Measurements from ENCODE around the gene KIRREL3. TPM values are rescaled to one million over a fixed set of nuclear protein-coding genes. Genes with fewer than 3 reads are reported as not detected.

The KIRREL3 gene
- total and polyA plus RNA-seq, 2 of the 8 experiments (the other 6 are each of a cell fraction or from before 2014, with no cell fraction given), result 0.29 to 0.32 TPM

- H4K8ac ChIP-seq (ENCODE audit: extremely low read depth, insufficient read depth, low read length), result peak overlapping the region; percentile 98
- no peaks in the 10 kb centered on the region for H3K79me2 ChIP-seq (ENCODE audit: control insufficient read depth in 1 of 2, insufficient read depth in 2 of 2, low read length in 2 of 2)
- peak overlapping the region in 1 of 2 experiments; percentile 57; a peak in 2 of 4 replicates for H3K4me2 ChIP-seq (ENCODE audit: insufficient read depth in 1 of 2, low read depth in 2 of 2, low read length in 2 of 2)
- peak; percentile 95 for FAIRE-seq
- ChIA-PET CTCF (ENCODE audit: partially characterized antibody) (interaction anchor here (0.6 to 4.2 kb wide), 79 partner anchors 9 to 593 kb away, joined by 3 to 57 read pairs (median 4); no protein-coding TSS in a partner anchor), POLR2A (ENCODE audit: partially characterized antibody) (interaction anchor here (0.9 to 2.3 kb wide), 8 partner anchors 9 to 42 kb away, joined by 3 to 6 read pairs (median 3); no protein-coding TSS in a partner anchor)
- H3K9me3 ChIP-seq (ENCODE audit: insufficient read depth in 2 of 2, low read depth in 1 of 2, low read length in 1 of 2), result no peaks in the 10 kb centered on the region
- no peak overlapping the region for H3K14ac ChIP-seq (ENCODE audit: insufficient read length)
- H4K5ac ChIP-seq (ENCODE audit: insufficient read length, low read depth, low read length), result peak overlapping the region; percentile 63
- H3K18ac ChIP-seq (ENCODE audit: extremely low read depth, low read length), result peak overlapping the region; percentile 79
- peak overlapping the region; percentile 72; the same call in 1 of the 2 replicates for H3K27ac ChIP-seq (ENCODE audit: low read depth, low read length)
- H2BK5ac ChIP-seq (ENCODE audit: low read depth, low read length), result no peak overlapping the region; the same call in 1 of the 2 replicates
- H3K4ac ChIP-seq (replicated peaks; ENCODE audit: insufficient read length, low read depth, low read length), result peak overlapping the region; percentile 47
- peak overlapping the region in 1 of 4 experiments; percentile 20; a peak in 1 of 8 replicates for H3K4me3 ChIP-seq (ENCODE audit: extremely low read depth in 1 of 4, insufficient read depth in 2 of 4, low read depth in 3 of 4, low read length in 4 of 4)
- H3K23me2 ChIP-seq (ENCODE audit: low read depth, low read length), result peaks cover 4% of the 10 kb centered on the region; the same call in 1 of the 2 replicates
- H2AFZ ChIP-seq (ENCODE audit: low read length), result peak overlapping the region; percentile 96
- H3K23ac ChIP-seq (ENCODE audit: insufficient read length), result no peak overlapping the region
- H3K9ac ChIP-seq (replicated peaks in 1 of 4; ENCODE audit: extremely low read depth in 1 of 4, low read depth in 3 of 4, low read length in 3 of 4), result peak overlapping the region in 3 of 4 experiments; percentile 8 to 64 (median 48); a peak in 3 of 7 replicates
- 32% methylated on average over 19 of the region's 19 CpGs; no CpG with 5 or more reads in 1 of the 2 experiments for WGBS, 2 experiments (ENCODE audit: extremely low coverage in 1 of 2, insufficient coverage in 1 of 2, insufficient read length in 1 of 2, insufficient replicate concordance in 2 of 2, low coverage in 1 of 2, low lambda C conversion rate in 2 of 2, missing lambda C conversion rate in 1 of 2)
- no peak overlapping the region for H2BK120ac ChIP-seq (replicated peaks; ENCODE audit: low read depth, low read length)
- no peaks in the 10 kb centered on the region for H3K79me1 ChIP-seq (ENCODE audit: low read depth, low read length)
- H2BK15ac ChIP-seq (ENCODE audit: low read length), result peak overlapping the region; percentile 97; the same call in 1 of the 2 replicates
- H2BK12ac ChIP-seq (ENCODE audit: low read depth, low read length), result no peak overlapping the region
- 0 out of 2 replicates have a peak overlapping the region, but pooled peaks have one; percentile 72 for H2BK20ac ChIP-seq (ENCODE audit: low read length)
- no peaks in the 10 kb centered on the region for H3K27me3 ChIP-seq (replicated peaks in 1 of 4; ENCODE audit: control insufficient read depth in 3 of 4, extremely low read depth in 1 of 4, insufficient read depth in 3 of 4, low read length in 3 of 4)
- H3K4me1 ChIP-seq (replicated peaks in 1 of 4; ENCODE audit: control insufficient read depth in 3 of 4, insufficient read depth in 4 of 4, low read length in 3 of 4), result peaks cover 0 to 6% (median 2%) of the 10 kb centered on the region in 4 experiments; a peak in 6 of 7 replicates
- H4K91ac ChIP-seq (replicated peaks; ENCODE audit: insufficient read length, low read length), result peak overlapping the region; percentile 70
- peak; percentile 77 to 80 for DNase-seq (ENCODE audit: low read depth in 1 of 2, low spot score in 2 of 2)
- no peaks in the 10 kb centered on the region for H4K20me1 ChIP-seq (replicated peaks in 1 of 2; ENCODE audit: control insufficient read depth in 1 of 2, insufficient read depth in 2 of 2, low read length in 2 of 2)
- no peaks in the 10 kb centered on the region for H3K36me3 ChIP-seq (ENCODE audit: control insufficient read depth in 2 of 4, insufficient read depth in 4 of 4, low read length in 3 of 4)
- H3K56ac ChIP-seq (replicated peaks; ENCODE audit: insufficient read length, low read depth, low read length), result no peak overlapping the region
- H2AK5ac ChIP-seq (ENCODE audit: low read depth, low read length), result no peak overlapping the region
- TF ChIP-seq TAF7 (optimal IDR thresholded peaks at IDR 0.05; ENCODE audit: borderline replicate concordance, low read depth, low read length) (peak; percentile 51), RAD21 (IDR thresholded peaks at IDR 0.05 in 1 of 2, conservative IDR thresholded peaks at IDR 0.05 in 1 of 2; ENCODE audit: low read depth in 2 of 2, low read length in 2 of 2) (peak; percentile 72 to 78), SAP30 (IDR thresholded peaks at IDR 0.05; ENCODE audit: insufficient read depth, insufficient replicate concordance, low read length) (no peak), CTCF (IDR thresholded peaks at IDR 0.05; ENCODE audit: control extremely low read depth in 1 of 3, insufficient read depth in 1 of 3, low read depth in 1 of 3, low read length in 3 of 3) (peak; percentile 59 to 94 (median 85)), KDM4A (IDR thresholded peaks at IDR 0.05; ENCODE audit: low read depth, low read length, severe bottlenecking) (no peak)
Observed at GRCh38 chr11:126480410-126481302, 519.9 kb downstream of the KIRREL3 start.

All from H1 (cell line).